GM21619 (cell line): ENCODE data around the gene BRINP1.

ENCODE experiments used
- ATAC-seq: cut with Tn5 transposase; IDR thresholded peaks from one replicate; pipeline ENCODE4 v1.9.1; 2021; ENCODE audit not compliant: unreplicated experiment

BRINP1 gene

DNA sequence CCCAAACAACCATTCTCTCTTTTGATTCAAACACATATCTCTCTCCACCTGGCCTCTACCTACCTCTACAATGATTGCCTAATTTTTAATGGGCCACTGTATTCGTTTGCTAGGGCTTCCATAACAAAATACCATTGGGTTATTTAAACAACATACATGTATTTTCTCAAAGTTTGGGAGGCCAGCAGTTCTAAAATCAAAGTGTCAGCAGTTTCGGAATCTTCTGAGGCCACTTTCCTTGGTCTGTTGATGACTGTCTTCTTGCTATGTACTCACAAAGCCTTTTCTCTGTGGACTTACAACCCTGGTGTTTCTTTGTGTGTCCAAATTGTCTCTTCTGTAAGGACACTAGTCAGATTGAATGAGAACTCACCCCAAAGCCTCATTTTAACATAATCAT, 214.7 kb downstream of the BRINP1 start:
- ATAC-seq = no peak

DNA sequence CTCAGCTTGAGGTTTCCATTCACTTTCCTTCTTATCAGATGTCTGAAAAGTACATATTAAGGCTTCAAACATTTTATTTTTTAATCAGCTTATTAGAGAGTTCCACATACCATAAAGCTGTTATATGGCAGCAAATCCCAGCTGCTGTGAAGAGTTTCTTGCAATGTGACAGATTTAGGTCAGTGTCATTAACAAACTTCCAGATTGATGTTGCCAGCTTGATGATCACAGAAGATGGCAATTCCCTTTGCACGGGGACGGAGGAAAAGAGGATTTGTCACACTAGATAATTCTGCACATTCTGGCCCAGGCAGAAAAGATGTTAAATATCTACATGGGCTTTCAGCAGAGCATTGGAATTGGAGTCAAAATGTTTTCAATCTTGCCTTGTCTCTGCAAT, 215.8 kb downstream of the BRINP1 start:
- no peak for ATAC-seq

DNA sequence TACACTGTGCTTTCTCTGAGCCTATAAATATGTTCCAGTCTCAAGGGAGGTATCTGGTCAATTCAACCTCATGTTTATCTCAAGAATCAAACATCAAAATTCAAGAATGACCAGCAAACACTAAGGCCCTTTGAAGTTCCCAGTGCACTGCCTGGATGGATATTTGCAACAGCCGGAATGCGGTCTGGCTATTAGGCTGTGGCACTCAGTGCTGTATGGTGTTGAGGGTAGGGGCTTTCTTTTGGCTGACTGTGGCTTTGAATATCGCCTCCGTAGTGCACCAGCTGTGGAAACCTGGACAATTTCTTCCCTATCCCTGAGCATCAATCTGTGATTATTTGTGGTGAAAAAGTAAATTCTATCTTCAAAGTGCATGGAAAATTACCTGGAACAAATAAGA, 220.4 kb downstream of the BRINP1 start:
- no peak for ATAC-seq

- ATAC-seq = no peak
Measured at GRCh38 chr9:119137479-119137878, 231.8 kb downstream of the BRINP1 start.

DNA sequence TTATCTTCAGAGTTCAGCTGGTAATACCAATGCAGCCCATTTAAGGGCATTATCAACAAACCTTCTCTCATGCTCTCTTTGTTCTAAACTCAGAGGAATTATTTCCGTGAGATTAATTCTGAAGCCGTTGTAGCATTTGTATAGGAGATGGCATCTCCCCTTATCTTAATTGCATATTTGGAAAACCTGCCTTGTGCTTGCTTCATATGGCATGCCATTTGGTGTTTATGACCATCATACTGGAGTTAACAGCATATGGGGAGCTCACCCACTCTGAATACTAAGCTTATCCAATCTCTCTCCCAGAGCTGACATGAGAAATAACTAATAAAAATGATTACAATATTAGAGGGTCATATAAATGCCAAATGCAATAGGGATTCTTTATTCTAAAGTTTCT, 243.2 kb downstream of the BRINP1 start:
- ATAC-seq = no peak

DNA sequence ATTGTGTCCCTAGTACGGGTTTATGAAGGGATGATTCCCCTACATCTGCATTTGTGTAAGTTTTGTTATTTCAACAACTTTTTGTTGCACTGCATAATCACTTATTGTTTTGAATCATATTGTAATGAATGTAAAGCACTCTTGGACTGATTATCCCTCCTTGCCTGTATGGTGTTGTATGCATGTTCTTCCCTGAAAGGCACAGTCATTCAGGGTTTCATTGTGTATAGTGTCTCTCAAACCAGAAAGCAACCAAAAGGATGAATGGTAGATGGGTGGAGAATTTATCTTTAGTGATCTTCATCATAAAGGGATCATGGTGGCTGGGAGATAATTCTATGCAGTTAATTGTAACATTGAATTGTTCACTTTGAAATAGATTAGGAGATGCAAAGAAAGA, 247.3 kb downstream of the BRINP1 start:
- ATAC-seq = no peak

GRCh38 chr9:119117409-119117808, 251.8 kb downstream of the BRINP1 start:
- no peak for ATAC-seq
